Sciatic nerve (tissue), 2 donors: ENCODE data around the gene ARMH4. TPM values are rescaled to one million over a fixed set of nuclear protein-coding genes. Genes with fewer than 3 reads are reported as not detected.

Source experiments
- ATAC-seq: fragments of 200-7000 bp; cut with Tn5 transposase; one replicate; pipeline ENCODE4 v1.9.1; 2020; ENCODE audit warnings: mild to moderate bottlenecking, moderate library complexity
- DNase-seq: peaks from one replicate; pipeline ENCODE4 v3.0.0-alpha.2; 2020; ENCODE audit warnings: low spot score
- intact Hi-C: fragments of 100-400 bp; cut with DNase I; formaldehyde crosslinking; loops from one replicate; pipeline ENCODE4 v1.14.2; 2022
- total RNA-seq: library from RNA; stranded (reverse); fragmentation: NEBNext Ultra II Directional; extraction: Animal tissue kit (Norgen Biotek cat#: 25700); gene quantifications from one replicate; pipeline ENCODE4 v1.2.1, GENCODE V29; 2021
- donor health status: DM: no; HTN: no; CAD: no.
- donor health status: DM: no; HTN: no; CAD: no.

The ARMH4 gene
- total RNA-seq, 1 donor from 2014 or later, result 11.5 TPM

GRCh38 chr14:58068306-58068705 is 83.7 kb downstream of the ARMH4 start:
- intact Hi-C loops, result no loop called here
- DNase-seq (no peak), ATAC-seq (no peak)

- DNase-seq (no peak), ATAC-seq (no peak)
- intact Hi-C loops, result no loop called here
Observed at GRCh38 chr14:58066115-58066514, 85.9 kb downstream of the ARMH4 start.

- intact Hi-C loops, result no loop called here
- no peak for ATAC-seq
Observed at GRCh38 chr14:58061581-58061980, 90.4 kb downstream of the ARMH4 start.

GRCh38 chr14:58060898-58061297 is 91.1 kb downstream of the ARMH4 start:
- DNase-seq (no peak), ATAC-seq (no peak)
- intact Hi-C loops, result no loop called here

More at GRCh38 chr14:58061581-58061980, 90.4 kb downstream of the ARMH4 start:
- no peak for DNase-seq

GRCh38 chr14:58060077-58060476 is 91.9 kb downstream of the ARMH4 start:
- intact Hi-C loops, result no loop called here
- DNase-seq, result no peak
- no peak for ATAC-seq

GRCh38 chr14:58059126-58059525 is 92.9 kb downstream of the ARMH4 start:
- intact Hi-C loops, result no loop called here
- ATAC-seq (no peak), DNase-seq (no peak)

GRCh38 chr14:58055497-58056010 is 96.5 kb downstream of the ARMH4 start:
- ATAC-seq, result no peak
- no peak for DNase-seq
- intact Hi-C loops, result no loop called here

GRCh38 chr14:58054100-58054499 is 97.9 kb downstream of the ARMH4 start:
- intact Hi-C loops, result no loop called here
- DNase-seq (no peak), ATAC-seq (no peak)

GRCh38 chr14:58048219-58048618 is 103.8 kb downstream of the ARMH4 start:
- DNase-seq (no peak), ATAC-seq (peak; percentile 57)
- intact Hi-C loops, result no loop called here

GRCh38 chr14:58027904-58028303 is 124.1 kb downstream of the ARMH4 start:
- intact Hi-C loops, result no loop called here
- no peak for ATAC-seq
- no peak for DNase-seq

- intact Hi-C loops, result no loop called here
- no peak for DNase-seq
- no peak for ATAC-seq
Observed at GRCh38 chr14:58026967-58027366, 125.0 kb downstream of the ARMH4 start.

GRCh38 chr14:58026219-58026618 is 125.8 kb downstream of the ARMH4 start:
- DNase-seq (no peak), ATAC-seq (no peak)
- intact Hi-C loops, result no loop called here

GRCh38 chr14:58014778-58015177 is 137.2 kb downstream of the ARMH4 start:
- no peak for ATAC-seq
- no peak for DNase-seq
- intact Hi-C loops, result no loop called here

- ATAC-seq (no peak), DNase-seq (no peak)
- intact Hi-C loops, result no loop called here
Observed at GRCh38 chr14:58002618-58003017, 149.4 kb downstream of the ARMH4 start.

- intact Hi-C loops, result no loop called here
- no peak for ATAC-seq
- DNase-seq, result no peak
Observed at GRCh38 chr14:57999979-58000378, 152.0 kb downstream of the ARMH4 start.

GRCh38 chr14:57999471-57999870 is 152.5 kb downstream of the ARMH4 start:
- ATAC-seq (no peak), DNase-seq (no peak)
- intact Hi-C loops, result no loop called here

- DNase-seq (no peak), ATAC-seq (no peak)
- intact Hi-C loops, result no loop called here
Observed at GRCh38 chr14:57998766-57999165, 153.2 kb downstream of the ARMH4 start.

GRCh38 chr14:57991353-57991752 is 160.7 kb downstream of the ARMH4 start:
- no peak for DNase-seq
- no peak for ATAC-seq
- intact Hi-C loops, result no loop called here

- intact Hi-C loops, result no loop called here
- DNase-seq (no peak), ATAC-seq (no peak)
Observed at GRCh38 chr14:57988445-57988844, 163.6 kb downstream of the ARMH4 start.

GRCh38 chr14:57987596-57988300 is 164.3 kb downstream of the ARMH4 start:
- DNase-seq (no peak), ATAC-seq (no peak)
- intact Hi-C loops, result no loop called here

GRCh38 chr14:57987051-57987450 is 165.0 kb downstream of the ARMH4 start:
- no peak for ATAC-seq
- no peak for DNase-seq
- intact Hi-C loops, result no loop called here
